ENCODE measurements around the gene ZNF142. TPM values are rescaled to one million over a fixed set of nuclear protein-coding genes. Genes with fewer than 3 reads are reported as not detected.

Gene ZNF142
- total and polyA plus RNA-seq, 4 donors: 7.2 to 29.4 (median 12.4) TPM

DNA sequence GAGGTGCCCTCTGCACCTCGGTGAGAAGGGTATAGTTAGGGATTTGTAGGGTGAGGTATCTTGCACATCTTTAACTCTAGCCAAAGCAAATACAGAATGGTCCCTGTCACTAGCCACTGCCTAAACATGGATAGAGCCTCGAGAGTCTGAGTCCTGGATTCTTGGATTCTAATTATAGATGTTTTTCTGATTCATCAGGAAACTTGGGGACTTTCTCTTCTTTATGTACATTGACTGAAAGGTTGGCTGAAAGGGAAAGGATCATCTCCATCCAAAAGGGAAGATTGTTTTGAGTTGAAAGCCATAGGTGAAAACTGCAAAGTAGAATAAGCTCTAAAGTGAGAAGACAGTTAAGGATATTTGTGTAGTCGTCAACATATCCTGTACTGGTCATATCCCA lies 20.6 kb upstream of the ZNF142 start:
- no peak overlapping the region for H3K4me3 ChIP-seq
- DNase-seq (no peak), ATAC-seq (ENCODE audit: insufficient read depth, low FRiP score) (no peak)
- no peaks in the 10 kb centered on the region for H3K4me1 ChIP-seq (ENCODE audit: control insufficient read depth in 5 of 5, insufficient read depth in 5 of 5, low read length in 5 of 5)
- H3K27ac ChIP-seq (ENCODE audit: low read depth in 1 of 2, low read length in 1 of 2): no peak overlapping the region
- TF ChIP-seq, protein P1, sequence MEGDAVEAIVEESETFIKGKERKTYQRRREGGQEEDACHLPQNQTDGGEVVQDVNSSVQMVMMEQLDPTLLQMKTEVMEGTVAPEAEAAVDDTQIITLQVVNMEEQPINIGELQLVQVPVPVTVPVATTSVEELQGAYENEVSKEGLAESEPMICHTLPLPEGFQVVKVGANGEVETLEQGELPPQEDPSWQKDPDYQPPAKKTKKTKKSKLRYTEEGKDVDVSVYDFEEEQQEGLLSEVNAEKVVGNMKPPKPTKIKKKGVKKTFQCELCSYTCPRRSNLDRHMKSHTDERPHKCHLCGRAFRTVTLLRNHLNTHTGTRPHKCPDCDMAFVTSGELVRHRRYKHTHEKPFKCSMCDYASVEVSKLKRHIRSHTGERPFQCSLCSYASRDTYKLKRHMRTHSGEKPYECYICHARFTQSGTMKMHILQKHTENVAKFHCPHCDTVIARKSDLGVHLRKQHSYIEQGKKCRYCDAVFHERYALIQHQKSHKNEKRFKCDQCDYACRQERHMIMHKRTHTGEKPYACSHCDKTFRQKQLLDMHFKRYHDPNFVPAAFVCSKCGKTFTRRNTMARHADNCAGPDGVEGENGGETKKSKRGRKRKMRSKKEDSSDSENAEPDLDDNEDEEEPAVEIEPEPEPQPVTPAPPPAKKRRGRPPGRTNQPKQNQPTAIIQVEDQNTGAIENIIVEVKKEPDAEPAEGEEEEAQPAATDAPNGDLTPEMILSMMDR (IDR thresholded peaks at IDR 0.05; ENCODE audit: control extremely low read depth, extremely low read depth): no peak
- H3K9ac ChIP-seq (ENCODE audit: insufficient read depth in 1 of 2, low read length in 2 of 2): no peak overlapping the region
- peaks cover 4 to 23% (median 10%) of the 10 kb centered on the region in 4 donors for H3K36me3 ChIP-seq (ENCODE audit: control insufficient read depth in 4 of 4, insufficient read depth in 4 of 4, low read length in 4 of 4)
- WGBS, 2 donors: 85 to 91% methylated on average over 3 of the region's 3 CpGs
- no peaks in the 10 kb centered on the region for H3K27me3 ChIP-seq (ENCODE audit: control insufficient read depth in 3 of 3, insufficient read depth in 3 of 3, low read length in 2 of 3)
- no peaks in the 10 kb centered on the region for H3K9me3 ChIP-seq (ENCODE audit: control insufficient read depth in 4 of 4, insufficient read depth in 3 of 4, low read length in 3 of 4)

DNA sequence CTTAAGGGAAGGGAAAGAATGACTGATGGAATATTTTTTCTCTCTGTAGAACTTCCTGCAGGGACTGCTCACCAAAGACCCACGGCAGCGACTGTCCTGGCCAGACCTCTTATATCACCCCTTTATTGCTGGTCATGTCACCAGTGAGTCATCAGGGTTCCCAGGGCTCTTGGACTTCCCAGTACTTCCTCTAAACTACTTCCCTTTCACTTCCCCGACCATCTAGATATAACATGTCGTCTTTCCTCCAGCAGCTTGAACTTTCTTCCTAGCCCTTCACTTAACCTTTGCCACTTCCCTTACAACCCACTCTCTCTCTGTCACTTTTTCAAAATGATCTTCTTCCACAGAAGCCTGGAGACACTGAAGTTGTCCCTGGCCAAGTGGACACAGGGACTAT lies 19.7 kb upstream of the ZNF142 start:
- Histone ChIP-seq H3K9me3 (ENCODE audit: control insufficient read depth in 4 of 4, insufficient read depth in 3 of 4, low read length in 3 of 4) (no peaks in the 10 kb centered on the region), H3K4me1 (ENCODE audit: control insufficient read depth in 5 of 5, insufficient read depth in 5 of 5, low read length in 5 of 5) (no peaks in the 10 kb centered on the region), H3K36me3 (ENCODE audit: control insufficient read depth in 4 of 4, insufficient read depth in 4 of 4, low read length in 4 of 4) (peaks cover 0 to 19% (median 9%) of the 10 kb centered on the region in 4 donors), H3K4me3 (no peak overlapping the region), H3K9ac (ENCODE audit: insufficient read depth in 1 of 2, low read length in 2 of 2) (no peak overlapping the region), H3K27ac (ENCODE audit: low read depth in 1 of 2, low read length in 1 of 2) (no peak overlapping the region), H3K27me3 (ENCODE audit: control insufficient read depth in 3 of 3, insufficient read depth in 3 of 3, low read length in 2 of 3) (no peaks in the 10 kb centered on the region)
- DNase-seq (no peak), ATAC-seq (ENCODE audit: insufficient read depth, low FRiP score) (no peak)
- 53 to 62% methylated on average over 4 of the region's 4 CpGs for WGBS, 2 donors
- TF ChIP-seq, protein P1 (IDR thresholded peaks at IDR 0.05; ENCODE audit: control extremely low read depth, extremely low read depth): no peak

- no peaks in the 10 kb centered on the region for H3K27me3 ChIP-seq (ENCODE audit: control insufficient read depth in 3 of 3, insufficient read depth in 3 of 3, low read length in 2 of 3)
- H3K4me3 ChIP-seq: peak within 1 kb of the TSS; percentile 97
- H3K4me1 ChIP-seq (ENCODE audit: control insufficient read depth in 5 of 5, insufficient read depth in 5 of 5, low read length in 5 of 5): peaks cover 4 to 13% (median 11%) of the 10 kb centered on the region in 5 donors
- TF ChIP-seq, protein P1 (IDR thresholded peaks at IDR 0.05; ENCODE audit: control extremely low read depth, extremely low read depth): no peak
- peaks cover 7 to 31% (median 10%) of the 10 kb centered on the region in 4 donors for H3K36me3 ChIP-seq (ENCODE audit: control insufficient read depth in 4 of 4, insufficient read depth in 4 of 4, low read length in 4 of 4)
- ATAC-seq (ENCODE audit: insufficient read depth, low FRiP score) (peak; percentile 96), DNase-seq (peak; percentile 94 to 96 (median 95))
- whole genome bisulfite sequencing, 2 donors: 0 to 1% methylated on average over 44 to 49 of the region's 49 CpGs
- H3K27ac ChIP-seq (ENCODE audit: low read depth in 1 of 2, low read length in 1 of 2): peak within 1 kb of the TSS; percentile 81 to 86
- no peaks in the 10 kb centered on the region for H3K9me3 ChIP-seq (ENCODE audit: control insufficient read depth in 4 of 4, insufficient read depth in 3 of 4, low read length in 3 of 4)
- H3K9ac ChIP-seq (ENCODE audit: insufficient read depth in 1 of 2, low read length in 2 of 2): peak within 1 kb of the TSS; percentile 55 to 86
Observed at GRCh38 chr2:218671654-218672566, 12.5 kb upstream of the ZNF142 start, which contains the start of the genes RNF25 and STK36. Gene RNF25 (minus strand): TSS chr2:218672002. CDS start chr2:218671970, 32 bp downstream. Gene STK36 (plus strand): TSS chr2:218672086. CDS start chr2:218672830, 744 bp downstream.
